ENCODE data around the gene TMEM144.

TMEM144 gene

DNA sequence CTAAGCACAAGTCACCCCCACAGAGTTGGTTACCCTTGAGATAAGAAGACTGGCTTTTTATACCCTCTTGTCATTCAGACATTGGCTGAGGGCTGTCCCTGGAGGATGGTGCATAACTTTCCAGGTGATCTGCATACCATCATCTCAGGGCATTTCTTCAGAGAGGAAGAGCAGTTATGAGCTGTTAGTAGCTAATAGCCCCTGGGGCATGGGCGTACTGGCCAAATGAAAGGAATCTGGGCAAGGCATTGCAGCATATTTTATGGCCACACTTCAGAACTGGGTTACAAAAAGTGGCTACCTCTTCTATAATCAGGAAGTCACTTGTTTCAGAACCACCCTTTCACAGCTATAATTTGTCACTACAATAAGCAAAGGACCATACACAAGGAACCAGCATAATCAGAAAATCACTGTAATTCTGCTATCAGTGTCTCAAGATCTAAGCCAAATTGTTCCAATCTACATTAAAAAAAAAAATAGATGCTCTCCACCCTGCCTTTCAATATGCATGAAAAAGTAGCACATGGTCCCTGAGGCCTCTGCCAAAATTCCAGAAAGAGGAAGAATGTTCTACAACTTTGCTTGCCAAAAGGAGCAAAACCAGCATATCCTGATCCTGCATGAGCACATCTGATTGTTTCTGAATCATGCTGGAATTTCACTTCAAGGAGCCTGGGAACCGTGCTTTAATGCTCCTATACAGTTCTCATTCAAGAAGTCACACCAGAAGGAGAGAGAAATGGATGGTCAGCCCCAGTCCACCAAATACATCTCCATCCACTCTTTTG is 92.0 kb downstream of the TMEM144 start:
- no peak for DNase-seq

DNA sequence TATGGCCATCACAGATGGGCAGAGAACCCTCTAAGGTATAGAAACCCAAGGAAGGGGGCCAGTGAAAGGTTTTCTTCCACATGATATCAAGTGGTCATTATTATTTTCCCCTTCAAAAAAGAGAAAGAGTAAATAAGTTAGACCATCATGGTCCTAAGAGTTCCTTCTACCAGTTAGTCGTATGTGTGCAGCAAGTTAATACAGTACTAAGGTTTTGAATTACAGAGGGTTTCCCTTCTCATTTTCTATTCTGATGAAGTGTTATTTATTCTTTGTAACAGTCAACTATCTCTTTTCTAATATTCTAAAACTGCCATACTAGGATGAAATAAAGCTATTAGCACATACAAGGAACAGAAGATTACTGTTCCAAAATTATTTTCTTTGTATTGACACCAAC is 94.4 kb downstream of the TMEM144 start:
- no peak for DNase-seq
